GM18499 (cell line): ENCODE data around the gene LYPD1.

ENCODE experiments used
- ATAC-seq: cut with Tn5 transposase; IDR thresholded peaks from one replicate; pipeline ENCODE4 v1.9.1; 2021; ENCODE audit warnings: moderate number of reproducible peaks; ENCODE audit not compliant: insufficient read depth, unreplicated experiment

The LYPD1 gene

DNA sequence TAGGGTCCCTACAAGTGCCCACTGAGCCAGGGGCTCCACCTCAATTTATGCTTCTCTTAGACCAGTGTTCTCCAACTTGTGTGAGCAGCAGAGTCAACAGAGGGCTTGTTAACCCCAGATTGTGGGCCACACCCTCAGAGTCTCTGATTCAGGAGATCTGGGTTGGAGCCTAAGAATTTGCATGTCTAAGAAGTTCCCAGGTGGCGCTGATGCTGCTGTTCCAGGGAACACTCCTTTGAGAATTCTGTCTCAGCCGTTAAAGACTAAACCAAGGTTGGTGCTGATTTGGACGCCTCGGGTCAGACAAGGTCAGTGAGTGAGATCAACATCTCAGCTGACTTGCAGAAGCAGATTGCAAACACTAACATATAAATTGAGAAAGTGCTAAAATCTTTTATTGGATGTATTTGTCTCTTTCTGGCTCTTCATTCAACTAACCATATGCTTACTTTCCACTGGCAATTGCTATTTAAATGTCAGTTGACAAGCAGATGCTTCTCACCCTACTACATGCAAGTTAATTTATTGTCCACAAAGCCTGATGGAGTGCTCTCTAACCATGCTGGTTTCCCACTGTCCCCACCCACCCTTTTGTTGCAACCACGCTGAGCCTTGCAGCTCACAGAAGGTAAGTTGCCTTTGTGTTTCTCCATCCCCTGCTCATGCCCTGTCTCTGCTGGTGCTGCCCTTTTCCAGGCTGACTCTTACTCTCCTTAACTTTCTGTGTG is 31.5 kb downstream of the LYPD1 start:
- ATAC-seq: no peak

DNA sequence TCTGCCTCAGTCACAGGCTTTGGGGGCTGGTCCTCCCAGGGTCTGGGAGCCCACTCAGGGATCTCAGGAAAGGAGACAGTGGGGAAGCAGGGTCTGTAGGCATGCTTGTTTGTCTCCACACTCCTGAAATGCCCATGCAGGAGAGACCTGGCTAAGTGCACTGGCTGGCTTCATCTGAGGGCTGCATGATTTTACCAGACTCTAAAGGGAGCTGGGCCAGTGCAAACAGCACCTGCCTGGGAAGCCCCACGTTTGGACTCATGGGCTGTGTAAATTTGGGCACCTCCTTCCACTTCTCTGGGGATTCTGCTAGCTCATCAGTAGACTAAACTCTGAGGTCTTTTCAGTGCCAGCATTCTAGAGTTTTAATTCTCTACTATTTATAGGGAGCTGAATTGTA is 33.7 kb downstream of the LYPD1 start:
- no peak for ATAC-seq

- no peak for ATAC-seq
Observed at GRCh38 chr2:132633635-132634034, 36.4 kb downstream of the LYPD1 start.

- no peak for ATAC-seq
Observed at GRCh38 chr2:132632000-132632649, 37.9 kb downstream of the LYPD1 start.

DNA sequence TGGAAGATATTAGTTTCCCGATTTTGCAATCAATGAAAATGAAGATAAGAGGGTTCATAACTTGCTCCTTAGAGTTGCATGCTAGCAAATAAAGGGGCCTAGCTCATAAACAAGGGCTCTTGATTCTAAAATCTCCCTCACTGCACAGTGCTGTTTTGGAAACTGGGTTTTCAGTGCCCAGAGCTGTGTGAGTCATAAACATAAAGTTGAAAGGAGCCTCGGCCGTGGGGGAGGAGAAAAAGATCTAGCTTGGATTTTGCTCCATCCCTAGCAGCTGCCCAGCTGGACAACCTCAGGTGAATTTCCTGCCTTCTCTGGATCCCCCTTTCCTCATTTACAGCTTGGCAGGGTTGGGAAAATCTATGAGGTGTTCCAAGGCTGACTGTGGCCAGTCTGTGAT is 42.5 kb downstream of the LYPD1 start:
- no peak for ATAC-seq

- no peak for ATAC-seq
Observed at GRCh38 chr2:132623096-132623839, 46.7 kb downstream of the LYPD1 start.

DNA sequence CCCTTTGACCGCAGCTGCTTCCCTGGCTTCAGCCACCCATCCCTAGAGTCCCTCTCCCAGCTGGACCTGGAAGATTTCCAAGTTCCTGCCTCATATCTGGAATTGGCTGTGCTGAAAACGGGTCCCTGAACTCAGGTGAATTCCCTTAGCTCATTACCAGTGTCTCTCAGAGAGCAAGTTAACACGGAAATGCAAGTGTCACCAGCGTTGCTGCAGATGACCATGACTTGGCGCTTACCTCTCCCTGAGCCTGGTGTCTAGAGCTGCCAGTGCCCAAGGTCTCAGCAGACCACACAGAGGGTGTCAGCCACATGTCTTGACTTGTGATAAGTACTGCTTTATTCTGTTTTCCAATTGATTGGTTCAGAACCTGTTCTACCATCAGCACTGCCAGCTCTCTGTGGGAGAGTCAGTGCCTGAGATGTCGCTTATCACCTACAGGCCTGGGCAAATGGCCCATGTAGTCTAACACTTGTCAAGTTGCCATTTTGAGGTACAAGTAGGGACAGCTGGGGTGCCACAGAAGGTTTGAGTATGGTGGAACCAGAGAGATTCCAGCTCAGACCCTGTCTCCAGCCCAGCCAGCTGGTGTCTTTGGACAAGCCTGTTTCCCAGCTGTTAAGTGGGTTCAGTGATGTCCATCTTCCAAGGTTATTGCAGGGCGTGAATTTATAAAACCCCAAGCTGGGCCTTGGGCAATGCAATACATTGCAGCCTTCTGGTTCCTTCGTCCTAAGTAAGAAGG is 48.7 kb downstream of the LYPD1 start:
- ATAC-seq: no peak

GRCh38 chr2:132620115-132620514 is 49.9 kb downstream of the LYPD1 start:
- ATAC-seq: no peak

DNA sequence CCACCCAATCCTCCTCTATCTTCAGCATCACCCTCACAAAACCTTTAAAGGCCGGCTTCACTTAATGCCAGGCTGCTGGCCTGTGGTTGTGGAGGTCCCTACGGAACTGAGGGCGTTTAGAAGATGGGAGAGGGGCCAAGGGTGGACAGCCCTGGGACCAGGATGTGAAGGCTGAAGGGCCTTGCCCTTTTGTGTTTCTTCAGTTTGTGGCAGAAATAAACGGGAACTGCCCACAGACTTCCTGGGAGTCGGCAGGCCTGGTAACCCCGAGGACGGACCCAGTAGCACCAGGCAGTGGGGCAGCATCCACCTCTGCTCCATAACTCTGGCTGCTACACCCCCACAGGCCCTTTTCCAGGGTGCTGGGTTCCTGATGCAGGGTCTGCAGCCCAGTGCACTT is 51.3 kb downstream of the LYPD1 start:
- no peak for ATAC-seq

DNA sequence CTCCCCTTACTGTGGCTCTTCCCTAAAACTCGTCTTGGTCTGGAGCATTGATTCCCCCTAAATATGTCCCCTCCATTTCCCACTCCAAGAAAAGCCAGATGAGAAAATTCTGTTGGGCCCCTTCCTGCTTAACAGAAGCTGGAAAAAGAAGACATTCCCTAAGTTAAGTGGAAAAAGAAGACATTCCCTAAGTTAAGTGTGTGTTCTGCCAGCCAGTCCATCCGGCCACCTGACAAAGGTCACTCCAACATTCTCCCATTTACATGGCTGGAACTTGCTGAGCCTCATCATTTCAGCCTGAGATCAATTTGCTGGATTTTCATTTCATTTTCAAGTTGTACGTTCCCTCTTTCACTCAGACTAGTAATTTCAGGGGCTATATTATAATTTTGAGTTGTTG is 52.0 kb downstream of the LYPD1 start:
- no peak for ATAC-seq

GRCh38 chr2:132615329-132616085 is 54.5 kb downstream of the LYPD1 start:
- no peak for ATAC-seq

- ATAC-seq: no peak
Observed at GRCh38 chr2:132611719-132612118, 58.3 kb downstream of the LYPD1 start.

- no peak for ATAC-seq
Observed at GRCh38 chr2:132609101-132609890, 60.7 kb downstream of the LYPD1 start.

- ATAC-seq: no peak
Observed at GRCh38 chr2:132608311-132608710, 61.7 kb downstream of the LYPD1 start.

GRCh38 chr2:132607426-132608090 is 62.4 kb downstream of the LYPD1 start:
- no peak for ATAC-seq

DNA sequence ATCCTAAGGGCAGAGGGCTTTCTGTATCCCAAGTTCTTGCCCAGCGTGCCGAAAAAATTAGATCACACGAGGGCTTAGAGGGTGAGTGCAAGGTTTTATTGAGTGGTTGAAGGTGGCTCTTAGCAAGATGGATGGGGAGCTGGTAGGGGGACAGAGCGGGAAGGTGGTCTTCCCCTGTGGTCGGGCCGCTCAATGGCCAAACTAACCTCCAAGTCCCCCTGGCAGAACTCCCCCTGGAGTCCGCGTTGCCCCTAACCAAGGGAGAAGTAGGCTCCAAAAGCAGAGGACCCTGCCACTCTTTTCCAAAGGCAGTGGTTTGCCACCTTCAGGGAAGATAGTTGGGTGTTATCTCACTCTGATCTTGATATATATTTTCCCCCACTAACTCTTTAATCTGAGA is 63.4 kb downstream of the LYPD1 start:
- ATAC-seq: no peak

GRCh38 chr2:132605236-132606180 is 64.5 kb downstream of the LYPD1 start:
- ATAC-seq: no peak

DNA sequence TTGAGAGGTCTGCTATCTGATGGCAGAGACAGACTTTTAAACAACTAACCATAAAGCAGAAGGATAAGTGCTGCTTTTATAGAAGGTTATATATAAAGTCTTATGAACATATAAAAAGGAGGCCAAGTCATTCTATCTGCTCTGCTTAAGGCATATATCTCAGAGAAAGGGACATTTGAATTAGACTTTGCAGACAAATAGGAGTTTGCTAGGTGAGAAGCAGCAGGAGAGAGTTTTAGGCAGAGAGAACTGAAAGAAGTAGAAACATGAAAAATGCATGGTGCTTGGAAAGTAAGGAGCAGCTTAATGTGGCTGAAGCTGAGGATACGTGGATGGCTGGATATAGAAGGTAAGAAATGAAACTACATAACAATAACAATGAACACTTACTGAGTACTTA is 65.4 kb downstream of the LYPD1 start:
- ATAC-seq: no peak
